SW480 (cell line): ENCODE results near the gene MON1B.
A peak's percentile ranks its signal among the peaks of the same experiment; 100 is the strongest.
"Not testable (repeated sequence)": the region's sequence is repeated elsewhere in the genome, so short reads cannot be mapped to it uniquely, and the experiment has no call there.

Experiments used
- DNase-seq: peaks from one replicate; pipeline ENCODE4 v3.0.0-alpha.2; 2016; ENCODE audit warnings: low spot score

The MON1B gene

DNA sequence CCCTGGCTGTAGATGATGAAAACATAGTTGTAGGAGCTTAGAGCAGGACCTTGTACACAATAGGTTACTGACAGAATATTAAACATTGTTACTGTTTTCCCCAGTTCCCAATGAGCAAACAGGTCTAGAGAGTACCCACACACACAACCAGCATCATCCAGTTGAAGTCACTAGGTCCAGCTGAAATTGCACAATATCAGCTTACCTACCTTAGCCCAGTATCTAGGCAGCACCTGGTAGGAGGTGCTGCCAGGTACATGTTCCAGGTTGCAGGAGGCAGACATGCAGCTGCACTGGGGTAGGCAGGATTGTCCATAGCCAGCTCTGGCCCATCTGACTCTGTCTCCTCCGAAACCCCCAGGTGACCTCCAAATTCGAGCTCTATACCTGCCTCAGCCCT, 6.8 kb downstream of the MON1B start:
- DNase-seq = no peak

GRCh38 chr16:77199211-77199610, 8.2 kb downstream of the MON1B start, which contains the start of gene SYCE1L:
Gene SYCE1L, plus strand, starts transcription at chr16:77199408. Its CDS starts 44 bp downstream, at chr16:77199452.
- no peak for DNase-seq

- DNase-seq = no peak
Measured at GRCh38 chr16:77206533-77206932, 15.5 kb downstream of the MON1B start.

- no peak for DNase-seq
Measured at GRCh38 chr16:77207030-77207429, 16.0 kb downstream of the MON1B start.

GRCh38 chr16:77208382-77208781, 17.4 kb downstream of the MON1B start:
- DNase-seq = no peak

- peak; percentile 64 for DNase-seq
Measured at GRCh38 chr16:77211880-77212740, 21.1 kb downstream of the MON1B start.

DNA sequence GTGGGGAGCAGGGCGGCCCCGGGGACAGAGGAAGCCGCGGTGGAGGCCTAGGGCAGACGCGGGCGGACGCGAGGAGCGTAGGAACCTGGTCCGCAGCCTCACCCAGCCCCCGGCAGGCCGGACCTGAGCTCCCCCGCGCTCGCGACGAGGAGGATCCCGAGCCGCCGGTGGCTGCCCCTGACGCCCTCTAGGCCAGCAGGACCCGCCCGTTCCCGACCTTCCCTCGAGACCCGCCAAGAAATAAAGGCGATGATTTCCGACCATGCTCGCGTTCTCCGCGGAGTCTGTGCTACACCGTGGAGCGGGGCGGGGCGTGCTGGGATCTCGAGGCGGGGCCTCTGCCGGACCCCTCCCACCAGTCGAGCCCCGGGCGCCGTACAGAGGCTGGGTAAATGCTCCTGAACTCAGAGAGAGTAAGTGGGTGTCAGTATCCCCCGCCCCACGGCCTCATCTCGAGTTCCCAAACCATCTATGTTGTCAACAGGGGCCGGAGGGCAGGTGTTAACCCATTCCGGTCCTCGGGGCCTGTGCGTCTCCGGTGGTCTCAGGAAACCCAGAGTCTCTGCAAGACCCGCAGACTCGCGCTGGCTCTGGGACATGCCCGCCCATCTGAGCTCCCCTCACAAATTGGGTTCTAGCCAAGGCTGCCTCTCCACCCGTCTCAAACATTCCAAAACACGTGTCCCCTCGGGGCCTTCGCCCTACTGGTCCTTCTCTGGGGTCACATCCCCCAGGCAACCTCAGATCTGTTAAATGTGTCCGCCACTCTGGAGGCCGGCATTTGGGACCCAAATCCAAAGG, 22.0 kb downstream of the MON1B start:
- DNase-seq = peak; percentile 57

GRCh38 chr16:77213542-77214106, 22.6 kb downstream of the MON1B start:
- peak; percentile 80 for DNase-seq

- DNase-seq = no peak
Measured at GRCh38 chr16:77214411-77215138, 23.6 kb downstream of the MON1B start.

GRCh38 chr16:77219437-77219836, 28.4 kb downstream of the MON1B start:
- DNase-seq = no peak

DNA sequence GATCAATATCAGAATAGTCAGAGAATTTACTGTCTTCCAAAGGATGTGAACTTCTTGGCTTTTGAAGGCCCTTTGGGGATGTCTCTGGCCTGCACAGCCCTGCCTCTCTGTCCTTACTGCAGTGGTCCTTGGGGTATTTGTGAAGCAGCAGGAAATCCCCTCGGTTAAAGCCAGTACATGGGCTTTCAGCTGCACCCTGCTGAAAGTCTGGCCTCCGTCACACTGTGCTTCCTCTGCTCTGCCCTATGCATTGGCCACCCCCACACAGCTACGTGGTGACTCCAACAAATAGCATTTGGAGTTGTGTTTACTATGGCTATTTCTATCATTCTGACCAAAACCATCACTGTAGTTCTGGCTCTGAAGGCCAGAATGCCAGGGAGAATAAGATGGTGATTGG, 29.4 kb downstream of the MON1B start:
- DNase-seq = no peak

- DNase-seq = no peak
Measured at GRCh38 chr16:77221482-77221881, 30.5 kb downstream of the MON1B start.

- DNase-seq = no peak
Measured at GRCh38 chr16:77223184-77223583, 32.2 kb downstream of the MON1B start.

- no peak for DNase-seq
Measured at GRCh38 chr16:77225182-77225581, 34.2 kb downstream of the MON1B start.

DNA sequence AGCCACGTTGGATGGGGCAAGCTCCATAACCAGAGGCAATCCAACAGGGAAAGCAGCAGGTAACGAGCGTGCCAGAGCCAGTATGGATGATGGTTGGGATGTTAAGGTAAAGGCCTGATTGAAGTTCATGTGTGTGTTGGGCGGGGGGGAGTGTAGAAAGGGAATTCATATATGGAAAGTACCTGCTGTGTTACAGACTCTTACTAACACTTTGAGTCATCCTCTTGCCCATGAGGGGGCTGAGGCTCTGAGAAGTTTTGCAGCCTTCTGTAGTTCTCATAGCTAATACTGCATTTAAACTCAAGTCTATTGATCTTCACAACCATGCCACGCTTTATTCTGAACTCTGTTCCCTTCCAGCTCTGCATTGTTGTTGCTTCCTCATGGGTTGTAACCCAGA, 36.8 kb downstream of the MON1B start:
- DNase-seq = no peak

DNA sequence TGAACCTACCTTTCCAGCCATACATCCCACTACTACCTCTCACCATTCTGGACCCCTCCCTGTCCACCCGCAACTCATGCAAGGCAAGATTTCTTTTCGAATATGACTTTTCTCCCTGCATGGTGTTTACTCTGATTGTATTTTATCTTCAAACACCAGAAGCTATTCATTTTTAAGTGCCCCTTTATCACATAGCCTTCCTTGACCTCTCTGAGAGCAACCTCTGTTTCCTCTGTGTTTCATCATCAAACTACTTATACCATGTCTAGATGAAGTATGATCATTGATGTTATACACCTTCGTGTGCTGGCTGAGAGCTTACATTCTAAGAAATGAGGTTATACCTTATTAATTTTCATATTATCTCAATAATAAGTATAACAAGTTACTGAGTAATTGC, 40.1 kb downstream of the MON1B start:
- no peak for DNase-seq

DNA sequence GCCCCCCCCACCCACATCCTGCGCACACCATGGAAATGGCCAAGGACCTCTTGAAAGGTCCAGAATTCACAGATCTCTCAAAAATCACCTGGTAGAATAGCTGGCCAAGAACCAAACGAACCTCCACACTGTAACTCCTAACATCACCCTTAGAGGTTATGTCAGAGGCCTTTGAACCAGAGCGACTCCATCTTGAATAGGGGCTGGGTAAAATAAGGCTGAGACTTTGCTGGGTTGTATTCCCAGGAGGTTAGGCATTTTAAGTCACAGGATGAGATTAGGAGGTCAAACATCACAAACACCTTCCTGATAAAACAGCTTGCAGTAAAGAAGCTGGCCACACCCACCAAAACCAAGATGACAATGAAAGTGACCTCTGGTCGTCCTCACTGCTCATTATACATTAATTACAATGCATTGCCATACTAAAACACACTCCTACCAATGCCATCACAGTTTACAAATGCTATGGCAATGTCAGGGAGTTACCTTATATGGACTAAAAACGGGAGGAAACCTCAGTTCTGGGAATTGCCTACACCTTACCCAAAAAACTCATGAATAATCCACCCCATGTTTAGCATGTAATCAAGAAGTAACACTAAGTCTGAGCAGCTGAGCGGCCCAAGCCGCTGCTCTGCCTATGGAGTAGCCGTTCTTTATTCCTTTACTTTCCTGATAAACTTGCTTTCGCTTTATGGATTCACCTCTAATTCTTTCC, 43.0 kb downstream of the MON1B start:
- no peak for DNase-seq

DNA sequence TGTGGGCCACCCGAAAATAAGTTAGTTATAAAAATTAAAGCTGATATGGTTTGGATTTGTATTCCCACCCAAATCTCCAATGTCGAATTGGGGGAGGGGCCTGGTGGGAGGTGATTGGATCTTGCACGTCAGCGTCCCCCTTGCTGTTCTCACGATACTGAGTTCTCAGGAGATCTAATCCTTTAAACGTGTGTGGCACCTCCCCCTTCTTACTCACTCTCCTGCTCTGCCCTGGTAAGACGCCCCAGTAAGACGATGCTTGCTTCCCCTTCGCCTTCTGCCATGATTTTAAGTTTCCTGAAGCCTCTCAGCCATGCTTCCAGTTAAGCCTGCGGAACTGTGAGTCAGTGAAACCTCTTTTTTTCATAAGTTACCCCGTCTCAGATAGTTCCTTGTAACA, 43.6 kb downstream of the MON1B start:
- no peak for DNase-seq

GRCh38 chr16:77236063-77236511, 45.1 kb downstream of the MON1B start:
- DNase-seq = peak; percentile 65

- peak; percentile 37 for DNase-seq
Measured at GRCh38 chr16:77238593-77238992, 47.6 kb downstream of the MON1B start.

DNA sequence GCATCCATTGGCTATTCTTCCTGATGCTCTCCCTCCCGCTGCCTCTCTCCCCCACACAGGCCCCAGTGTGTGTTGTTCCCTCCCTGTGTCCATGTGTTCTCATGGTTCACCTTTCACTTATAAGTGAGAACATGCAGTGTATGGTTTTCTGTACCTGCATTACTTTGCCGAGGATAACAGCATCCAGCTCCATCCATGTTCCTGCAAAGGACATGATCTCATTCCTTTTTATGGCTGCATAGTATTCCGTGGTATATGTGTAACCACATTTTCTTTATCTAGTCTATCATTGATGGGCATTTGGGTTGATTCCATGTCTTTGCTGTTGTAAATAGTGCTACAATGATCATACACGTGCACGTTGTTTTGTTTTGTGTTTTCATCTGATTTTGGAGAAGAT, 51.5 kb downstream of the MON1B start:
- not testable (repeated sequence) for DNase-seq
